ENCODE measurements around the gene CLDND2.

Gene CLDND2

DNA sequence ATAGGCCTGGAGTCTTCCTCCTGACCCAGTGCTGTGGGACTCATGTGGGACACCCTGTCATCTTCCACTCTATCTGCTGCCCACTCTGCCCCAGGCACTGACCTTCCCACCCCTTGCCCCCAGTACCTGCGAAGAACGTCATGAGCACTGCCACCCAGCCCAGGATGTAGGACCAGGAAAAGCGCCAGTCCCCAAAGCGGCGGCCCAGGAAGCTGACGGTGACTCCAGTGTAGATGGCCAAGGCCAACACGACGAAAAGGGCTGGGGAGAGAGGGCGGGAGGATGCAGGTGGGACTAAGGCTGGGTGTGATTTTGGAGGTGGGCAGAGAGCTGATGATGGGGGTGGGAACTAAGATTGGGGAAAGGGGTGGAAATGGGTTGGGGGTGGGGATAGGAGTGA is 11.6 kb upstream of the CLDND2 start:
- DNase-seq: no peak

DNA sequence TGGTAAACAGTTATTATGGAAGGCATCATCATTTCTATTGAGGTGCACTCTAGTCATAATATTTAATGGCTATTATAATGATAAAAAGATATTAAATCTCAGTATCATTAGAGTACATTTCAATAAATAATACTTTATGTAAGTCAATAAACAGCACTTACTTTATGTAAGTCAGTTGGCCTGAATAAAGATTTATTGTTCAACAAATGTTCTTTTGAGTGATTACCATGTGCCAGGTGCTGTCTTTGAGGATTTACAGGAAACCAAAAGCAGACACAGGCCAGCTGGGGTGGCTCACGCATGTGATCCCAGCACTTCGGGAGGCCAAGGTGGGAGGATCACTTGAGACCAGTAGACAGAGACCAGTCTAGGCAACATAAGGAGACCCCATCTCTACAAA is 8.6 kb upstream of the CLDND2 start:
- DNase-seq: no peak

DNA sequence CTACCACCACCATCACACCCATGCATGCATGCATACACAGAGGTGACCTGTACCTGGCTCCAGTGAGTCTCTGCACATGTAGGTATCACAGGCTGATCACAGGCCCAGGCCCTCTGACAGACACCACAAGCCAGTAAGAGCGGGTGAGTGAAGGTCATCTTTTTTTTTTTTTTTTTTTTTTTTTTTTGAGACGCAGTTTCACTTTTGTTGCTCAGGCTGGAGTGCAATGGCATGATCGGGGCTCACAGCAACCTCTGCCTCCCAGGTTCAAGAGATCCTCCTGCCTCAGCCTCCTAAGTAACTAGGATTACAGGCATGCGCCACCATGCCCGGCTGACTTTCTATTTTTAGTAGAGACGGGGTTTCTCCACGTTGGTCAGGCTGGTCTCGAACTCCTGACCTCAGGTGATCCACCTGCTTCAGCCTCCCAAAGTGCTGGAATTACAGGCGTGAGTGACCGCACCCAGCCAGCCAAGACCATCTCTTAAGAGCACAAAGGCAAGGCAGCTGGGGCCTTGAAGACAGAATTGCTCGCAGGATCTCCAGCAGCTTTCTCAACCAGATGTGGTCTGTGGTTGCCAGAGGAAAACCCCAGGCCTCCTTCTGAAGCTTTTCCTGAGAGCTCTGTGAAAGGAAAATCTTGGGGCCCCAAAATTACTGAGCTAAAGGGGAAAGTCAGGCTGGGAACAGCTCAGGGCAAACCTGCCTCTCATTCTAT is 6.9 kb upstream of the CLDND2 start:
- DNase-seq: no peak

DNA sequence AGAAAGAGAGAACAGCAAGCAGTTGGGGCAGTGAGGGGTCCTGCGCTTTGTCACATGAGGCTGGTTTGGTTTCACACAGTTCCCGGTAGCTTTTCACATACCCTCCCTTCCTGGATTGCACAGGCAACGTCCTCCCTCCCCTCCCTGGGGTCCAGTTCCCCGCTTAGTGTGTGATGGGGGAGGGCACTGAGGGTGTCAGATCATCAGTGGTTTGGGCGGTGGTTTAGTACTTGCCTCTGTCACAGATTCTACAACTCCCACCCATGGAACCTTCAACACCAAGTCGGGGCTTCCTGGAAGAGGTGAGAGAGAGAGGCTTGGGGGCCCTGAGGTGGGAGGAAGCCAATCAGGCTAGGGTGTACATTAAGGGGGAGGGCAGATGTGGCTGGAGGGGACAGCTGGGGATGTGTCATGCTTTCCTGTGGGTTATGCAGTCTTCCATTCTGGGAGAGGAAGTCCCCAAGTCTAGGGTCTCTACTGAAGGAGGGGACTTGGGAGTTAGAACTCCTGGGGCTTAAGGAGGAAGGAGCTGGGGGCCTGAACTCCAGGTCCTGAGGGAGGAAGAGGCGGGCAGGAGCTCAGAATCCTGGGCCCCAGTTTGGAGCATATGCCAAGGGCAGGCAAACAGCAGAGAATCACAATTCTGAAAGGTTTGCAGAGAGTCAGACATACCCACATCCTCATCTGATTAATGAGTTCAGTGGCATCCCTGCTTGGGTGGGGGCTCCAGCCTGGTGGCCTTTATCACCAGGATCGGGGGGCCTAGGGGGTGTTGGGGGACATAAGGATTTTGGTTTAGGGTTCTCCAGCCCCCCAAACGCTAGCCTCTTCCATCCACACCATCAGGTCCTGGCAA is 4.1 kb upstream of the CLDND2 start, which contains the start of gene NKG7:
Gene NKG7, minus strand, starts transcription at position 6 of the 856 bp plus-strand sequence. CDS start 119 bp downstream, outside the sequence.
- no peak for DNase-seq

DNA sequence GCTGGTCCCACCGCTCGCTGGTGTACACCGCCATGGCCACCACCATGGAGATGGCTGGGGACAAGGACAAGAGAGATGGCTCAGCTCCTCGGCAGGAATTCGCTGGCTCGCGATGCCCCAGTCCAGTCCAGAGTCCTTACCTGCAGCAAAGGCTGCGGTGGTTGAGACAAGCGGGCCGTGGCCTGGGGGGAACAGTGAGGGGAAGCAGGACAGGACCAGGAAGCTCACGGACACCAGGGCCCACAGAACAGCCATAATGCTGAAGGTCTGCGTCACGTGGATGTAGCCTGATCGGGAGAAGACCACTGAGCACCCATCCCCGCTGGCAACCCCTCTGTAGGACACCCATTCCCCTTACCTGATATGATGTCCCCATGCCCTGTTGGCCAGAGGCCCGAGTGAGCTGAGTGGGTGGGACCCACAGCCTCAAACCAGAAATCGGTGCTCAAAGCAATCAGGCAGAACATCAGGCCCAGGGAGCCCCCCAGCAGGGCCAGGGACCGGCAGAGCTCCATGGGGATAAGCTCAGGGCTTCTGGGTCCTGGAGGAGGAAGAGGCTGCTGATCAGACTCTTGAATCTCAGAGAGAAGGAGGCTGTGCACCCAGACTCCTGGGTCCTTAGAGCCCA is 3.3 kb upstream of the CLDND2 start:
- no peak for DNase-seq

DNA sequence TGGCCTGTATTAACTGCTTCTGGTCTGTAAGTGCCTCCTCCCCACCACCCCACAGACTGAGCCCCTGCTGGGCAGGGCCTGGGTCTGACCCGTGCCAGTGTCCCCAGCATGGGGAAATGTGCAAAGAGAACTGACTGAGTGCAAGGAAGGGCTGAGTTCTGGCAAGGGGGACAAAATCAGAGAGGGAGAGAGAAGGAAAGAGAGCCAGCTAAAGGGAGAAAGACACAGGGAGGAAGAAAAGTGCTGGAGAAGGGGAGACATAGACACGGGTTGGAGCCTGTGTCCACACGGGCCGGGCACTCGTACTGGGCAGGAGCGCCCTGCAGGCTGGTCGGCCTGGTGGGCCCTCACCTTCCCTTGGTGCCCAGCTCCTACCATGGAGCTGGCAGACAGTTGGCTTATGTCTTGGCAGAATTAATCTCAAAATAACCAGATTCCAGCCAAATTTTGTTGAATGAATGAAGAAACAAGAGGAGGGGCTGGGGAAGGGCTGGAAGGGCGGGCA is 2.4 kb upstream of the CLDND2 start:
- DNase-seq: no peak

DNA sequence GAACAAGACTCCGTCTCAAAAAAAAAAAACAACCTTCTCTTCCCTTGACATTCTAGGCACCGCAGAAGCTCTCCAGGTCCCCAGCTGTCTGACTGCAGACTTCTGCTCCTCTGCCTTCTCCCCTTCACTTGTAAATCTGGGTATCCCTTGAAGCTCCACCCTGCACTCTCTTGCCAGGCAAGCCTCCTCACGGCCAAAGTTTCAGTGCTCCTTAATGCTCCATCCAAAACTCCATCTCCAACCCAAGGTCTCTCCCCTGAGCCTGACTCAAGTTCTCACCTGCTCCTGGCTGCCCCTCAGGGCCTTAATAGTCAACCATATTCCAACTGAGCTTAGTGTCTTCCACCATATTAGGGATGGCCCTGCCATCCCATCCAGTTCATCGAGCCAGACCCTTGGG is 1.4 kb upstream of the CLDND2 start:
- DNase-seq: no peak

DNA sequence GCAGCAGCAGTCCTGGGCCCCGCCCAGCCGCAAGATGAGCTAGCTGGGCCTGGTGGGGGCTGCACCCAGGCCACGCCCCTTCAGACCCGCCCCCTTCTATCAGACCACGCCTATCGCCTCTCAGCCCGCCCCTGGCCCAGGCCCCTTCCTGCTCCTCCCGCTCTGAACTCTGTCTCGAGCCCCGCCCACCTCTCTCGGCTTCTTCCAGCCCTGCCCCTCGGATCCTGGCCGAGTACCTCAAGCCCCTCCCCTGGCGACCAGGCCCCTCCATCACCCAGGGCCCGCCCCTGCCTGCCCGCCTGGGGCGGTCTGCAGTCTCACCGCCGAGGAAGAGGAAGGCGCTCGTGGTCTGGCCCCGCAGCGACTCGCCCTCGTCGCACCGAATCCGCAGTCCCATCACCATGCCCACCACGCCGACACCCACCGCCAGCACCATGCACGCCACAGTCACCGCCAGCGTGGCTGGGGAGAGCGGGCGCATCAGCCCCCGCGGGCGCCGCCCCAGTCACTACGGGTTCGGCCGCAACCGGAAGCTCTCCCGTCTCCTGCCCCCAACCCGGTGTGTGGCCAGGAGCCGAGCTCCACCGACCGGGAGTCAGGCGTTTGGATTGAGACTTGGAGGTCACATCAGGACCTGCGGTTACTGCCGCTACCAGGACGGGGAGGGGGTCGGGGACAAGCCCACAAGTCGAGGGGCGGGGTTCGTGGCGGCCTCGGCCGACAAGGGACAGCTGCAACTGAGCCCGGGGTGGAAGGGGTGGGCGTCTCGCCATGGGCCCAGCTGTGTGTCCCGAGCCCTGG is 1.0 kb downstream of the CLDND2 start:
- no peak for DNase-seq

DNA sequence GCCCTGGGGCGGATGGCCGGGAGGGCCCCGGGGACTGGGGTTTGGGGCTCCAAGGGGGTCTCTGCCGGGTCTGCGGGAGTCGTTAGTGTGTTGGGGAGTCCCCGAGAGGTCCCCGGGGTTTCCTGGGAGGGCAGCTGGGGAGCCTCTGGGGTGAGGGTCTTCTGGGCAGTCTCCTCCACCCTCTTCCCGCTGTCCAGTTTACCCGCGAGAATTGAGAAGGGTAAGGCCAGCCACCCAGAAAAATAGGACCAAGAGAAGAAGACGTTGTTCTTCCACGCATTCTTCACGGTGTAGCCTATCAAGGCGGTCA is 1.6 kb downstream of the CLDND2 start:
- no peak for DNase-seq

DNA sequence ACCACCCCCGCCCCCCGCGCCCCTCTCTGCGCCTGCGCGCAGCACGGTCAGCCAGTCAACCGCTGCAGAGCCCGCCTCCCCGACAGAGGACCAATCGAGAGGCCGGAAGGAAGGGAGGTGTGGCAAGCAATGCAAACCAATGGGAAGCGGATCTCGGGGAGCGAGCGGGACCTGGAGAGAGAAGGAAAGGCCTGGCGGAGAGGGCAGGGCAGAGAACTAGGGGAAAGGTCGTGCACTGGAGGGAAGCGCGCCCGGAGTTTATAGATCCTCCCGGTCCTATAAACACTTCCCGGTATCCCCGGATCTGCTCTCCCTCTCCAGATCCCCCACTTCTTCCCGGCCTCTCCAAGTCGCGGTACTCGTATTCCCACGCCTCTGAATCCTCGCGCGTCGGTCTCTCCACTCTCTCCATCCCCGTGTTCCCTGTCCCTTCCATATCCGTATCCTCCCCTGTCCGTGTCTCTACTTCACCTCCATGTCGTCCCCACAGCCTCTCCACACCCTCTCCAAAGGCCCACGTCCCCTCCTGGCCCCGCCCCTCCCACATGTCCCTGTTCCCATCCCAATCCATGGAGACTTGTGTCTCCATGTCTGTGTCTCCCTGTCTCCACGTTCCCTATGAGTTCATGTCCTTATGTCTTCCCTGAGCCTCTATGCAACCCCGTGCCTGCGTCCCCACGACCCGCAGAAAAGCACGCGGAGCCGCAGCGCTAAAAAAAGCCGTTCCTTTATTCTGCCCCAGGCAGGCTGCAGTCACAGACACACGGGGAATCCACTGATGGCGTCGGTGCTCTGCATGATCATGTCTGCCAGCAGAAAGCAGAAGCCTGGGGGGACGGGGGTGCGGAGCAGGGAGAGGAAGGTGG is 2.2 kb downstream of the CLDND2 start:
- DNase-seq: no peak

DNA sequence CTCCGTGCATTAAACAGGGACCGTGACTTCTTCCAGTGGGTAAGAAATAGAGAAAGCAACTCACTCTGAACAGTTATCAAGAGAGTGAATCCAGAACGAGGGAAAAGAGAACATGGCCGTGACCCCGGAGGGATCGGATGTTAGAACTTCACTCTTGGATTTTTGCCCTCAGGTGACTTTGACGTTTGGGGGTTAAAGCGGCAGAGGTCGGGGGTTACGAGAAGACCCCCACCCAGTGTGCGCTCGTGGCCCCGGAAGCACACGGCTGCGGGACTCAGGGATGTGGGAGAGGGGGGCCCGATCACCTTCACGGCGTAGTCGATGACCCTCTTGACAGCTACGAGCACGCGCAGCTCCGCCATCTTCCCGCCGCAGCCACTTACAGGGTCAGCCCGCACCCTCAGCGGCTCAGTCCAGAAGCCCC is 2.8 kb downstream of the CLDND2 start, which contains the start of gene ETFB:
Gene ETFB, minus strand, starts transcription at position 424 of the 424 bp plus-strand sequence. Its CDS starts 62 bp downstream, at position 362.
- DNase-seq: no peak

DNA sequence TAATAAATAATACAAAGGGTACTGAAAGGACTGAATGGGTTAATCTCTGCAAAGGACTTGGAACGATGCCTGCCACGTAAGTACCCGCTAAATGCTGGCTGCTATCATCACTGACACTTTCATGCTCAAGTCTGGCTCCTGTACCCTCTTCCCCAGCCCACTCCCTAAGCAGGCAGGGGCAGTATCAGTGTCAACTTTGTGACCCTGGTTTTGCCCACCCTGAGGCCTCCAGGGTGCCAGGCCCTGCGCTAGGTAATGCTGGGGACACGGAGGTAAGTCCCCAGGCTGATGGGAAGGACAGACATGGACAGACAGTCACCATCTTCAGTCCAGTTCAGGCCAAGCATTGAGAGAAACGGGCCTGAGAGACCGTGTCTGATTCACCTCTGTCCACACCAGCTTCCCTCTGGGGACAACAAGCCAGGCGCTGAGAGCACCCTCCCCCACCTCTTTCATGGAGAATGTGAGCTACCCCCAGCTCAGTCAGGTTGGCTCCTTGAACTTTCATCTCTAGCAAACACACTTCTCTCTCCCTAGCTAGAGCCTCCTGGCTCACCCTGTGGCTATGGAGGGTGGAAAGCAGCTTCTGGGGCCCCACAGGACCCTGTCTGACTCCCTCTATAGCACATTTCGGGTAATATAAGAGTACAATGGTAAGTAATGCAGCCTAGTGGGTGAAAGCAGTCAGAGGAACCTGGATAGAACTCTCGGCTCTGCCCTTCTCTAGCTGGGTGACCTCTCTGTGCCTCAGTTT is 3.4 kb downstream of the CLDND2 start:
- no peak for DNase-seq

DNA sequence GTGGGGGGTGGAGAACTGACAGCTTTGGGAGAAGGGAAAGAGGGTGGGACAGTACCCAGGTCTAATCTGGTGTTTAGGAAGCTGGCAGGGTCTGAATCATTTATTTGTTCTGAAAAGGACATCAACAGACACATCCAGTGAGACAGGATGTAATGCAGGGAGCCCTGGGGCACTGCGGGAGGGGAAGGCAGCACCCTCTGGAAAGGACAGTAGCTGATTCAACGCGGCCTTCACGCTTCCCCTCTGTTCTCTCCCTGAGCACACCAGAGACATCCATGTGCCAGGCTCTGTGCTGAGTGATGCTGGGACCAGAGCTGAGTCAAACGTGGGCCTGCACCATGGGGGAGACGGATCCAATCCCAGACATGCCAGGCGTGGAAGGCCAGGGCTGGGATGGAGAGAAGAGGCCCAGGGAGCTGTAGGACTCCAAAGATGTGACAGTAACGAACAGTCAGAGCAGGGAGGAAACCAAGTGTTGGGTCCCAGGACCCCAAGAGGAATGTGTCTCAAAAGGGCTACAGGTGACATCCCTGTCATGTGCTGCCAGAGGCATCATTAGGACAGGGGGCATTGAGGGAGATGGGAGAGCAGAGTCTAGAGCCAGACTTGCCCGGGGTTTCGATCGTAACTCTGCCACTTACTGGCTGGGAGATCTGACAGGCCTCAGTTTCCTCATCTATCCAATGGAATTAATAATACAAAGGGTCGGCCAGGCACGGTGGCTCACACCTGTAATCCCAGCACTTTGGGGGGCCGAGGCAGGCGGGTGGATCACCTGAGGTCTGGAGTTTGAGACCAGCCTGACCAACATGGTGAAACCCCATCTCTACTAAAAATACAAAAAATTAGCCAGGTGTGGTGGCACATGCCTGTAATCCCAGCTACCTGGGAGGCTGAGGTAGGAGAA is 4.3 kb downstream of the CLDND2 start:
- no peak for DNase-seq

DNA sequence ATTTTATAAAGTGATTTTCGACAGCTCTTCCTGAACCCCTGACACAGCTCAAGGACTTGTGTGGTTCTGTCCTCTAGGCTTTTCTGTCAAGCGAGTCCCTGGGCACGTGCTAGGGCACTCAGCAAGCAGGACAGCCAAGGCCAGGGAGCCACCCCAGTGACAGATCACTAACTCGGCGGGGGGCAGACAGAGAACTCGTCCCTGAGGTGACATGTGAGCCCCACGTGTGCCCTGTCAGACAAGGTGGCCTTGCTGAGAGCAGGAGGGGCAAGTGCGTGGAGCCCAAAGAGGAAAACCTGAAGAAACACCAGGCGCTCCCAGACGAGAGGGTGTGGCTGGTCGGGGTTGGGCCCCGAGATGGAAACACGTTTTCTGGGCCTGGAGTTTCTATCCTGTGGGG is 7.6 kb downstream of the CLDND2 start:
- no peak for DNase-seq

DNA sequence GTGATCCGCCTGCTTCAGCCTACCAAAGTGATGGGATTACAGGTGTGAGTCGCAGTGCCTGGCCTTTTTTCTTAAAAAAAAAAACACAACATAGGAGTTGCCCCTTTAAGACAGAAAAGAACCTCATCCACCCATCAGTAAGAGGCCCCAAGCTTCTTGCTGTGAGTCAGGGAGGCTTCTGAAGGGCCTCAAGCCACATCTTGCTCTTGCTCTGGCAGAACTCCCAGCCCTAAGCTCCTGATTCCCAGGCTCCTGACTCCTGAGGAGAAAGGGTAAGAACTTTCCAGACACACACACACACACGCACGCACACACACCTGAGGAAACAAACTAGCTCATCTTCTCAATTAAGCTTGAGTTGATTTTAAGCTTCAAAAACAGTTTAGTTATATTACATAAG is 9.5 kb downstream of the CLDND2 start:
- DNase-seq: no peak

DNA sequence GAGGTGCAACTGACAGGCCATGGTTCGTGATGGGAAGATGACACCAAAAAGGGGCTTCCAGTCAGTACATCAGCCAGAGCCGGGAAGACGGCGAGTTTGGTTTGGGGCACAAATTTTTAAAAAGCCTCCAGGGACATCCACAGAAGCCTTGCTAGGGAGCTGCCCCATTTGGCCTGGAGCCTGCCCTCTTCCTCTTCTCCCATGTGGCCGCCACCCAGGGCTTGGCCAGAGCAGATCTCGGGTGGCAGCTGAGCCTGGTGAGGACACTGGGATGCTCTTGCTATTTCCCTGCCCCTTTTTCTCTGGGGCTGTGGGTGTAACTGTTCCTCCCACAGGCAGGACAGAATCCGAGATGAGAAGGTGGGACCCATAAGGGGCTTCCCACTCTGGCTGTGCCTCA is 10.9 kb downstream of the CLDND2 start:
- no peak for DNase-seq

DNA sequence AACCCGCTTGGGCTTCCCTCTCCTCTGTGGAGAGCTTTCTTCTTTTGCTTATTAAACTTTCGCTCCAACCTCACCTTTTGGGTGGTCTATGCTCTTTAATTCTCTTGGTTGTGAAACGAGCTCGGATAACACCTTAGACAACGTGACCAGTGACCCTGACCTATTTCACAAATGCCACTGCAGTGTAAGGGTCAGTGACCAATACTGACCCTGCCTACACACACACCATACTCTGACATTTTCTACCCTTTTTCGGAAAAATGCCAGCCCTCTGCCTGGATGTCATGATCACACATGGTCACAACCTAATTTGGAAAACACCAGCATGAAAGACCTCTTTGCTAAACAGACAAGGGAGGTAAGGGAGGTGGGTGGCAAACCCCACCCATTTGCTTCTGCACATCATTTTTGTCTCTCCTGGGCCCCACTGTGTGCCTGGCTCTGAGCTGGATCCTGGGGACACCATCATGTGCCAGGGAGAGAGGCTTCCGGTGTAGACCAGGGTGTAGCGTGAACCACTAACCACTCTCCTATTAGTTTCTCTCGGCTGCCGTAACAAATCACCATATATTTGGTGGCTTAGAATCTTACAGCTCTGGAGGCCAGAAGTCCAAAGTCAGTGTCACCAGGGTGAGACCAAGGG is 12.5 kb downstream of the CLDND2 start:
- DNase-seq: no peak

DNA sequence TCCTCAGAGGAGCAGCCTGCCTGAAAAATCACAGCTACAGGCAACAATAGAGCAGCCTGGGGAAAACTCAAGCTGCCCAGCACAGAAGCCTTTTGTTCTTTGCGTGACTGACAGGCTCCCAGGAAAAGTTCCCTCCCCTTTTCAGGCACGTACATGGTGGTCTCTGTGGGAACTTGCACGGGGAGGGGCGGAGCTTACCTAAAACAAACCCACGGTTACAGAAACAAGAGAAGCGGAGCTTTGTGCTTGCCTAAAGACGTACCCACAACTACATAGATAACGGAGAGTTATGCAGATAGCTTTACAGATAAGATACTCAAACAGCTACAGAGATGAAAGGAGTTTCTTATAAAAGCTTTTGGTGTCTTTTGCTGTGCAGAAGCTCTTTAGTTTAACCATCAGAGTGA is 14.1 kb downstream of the CLDND2 start:
- no peak for DNase-seq

DNA sequence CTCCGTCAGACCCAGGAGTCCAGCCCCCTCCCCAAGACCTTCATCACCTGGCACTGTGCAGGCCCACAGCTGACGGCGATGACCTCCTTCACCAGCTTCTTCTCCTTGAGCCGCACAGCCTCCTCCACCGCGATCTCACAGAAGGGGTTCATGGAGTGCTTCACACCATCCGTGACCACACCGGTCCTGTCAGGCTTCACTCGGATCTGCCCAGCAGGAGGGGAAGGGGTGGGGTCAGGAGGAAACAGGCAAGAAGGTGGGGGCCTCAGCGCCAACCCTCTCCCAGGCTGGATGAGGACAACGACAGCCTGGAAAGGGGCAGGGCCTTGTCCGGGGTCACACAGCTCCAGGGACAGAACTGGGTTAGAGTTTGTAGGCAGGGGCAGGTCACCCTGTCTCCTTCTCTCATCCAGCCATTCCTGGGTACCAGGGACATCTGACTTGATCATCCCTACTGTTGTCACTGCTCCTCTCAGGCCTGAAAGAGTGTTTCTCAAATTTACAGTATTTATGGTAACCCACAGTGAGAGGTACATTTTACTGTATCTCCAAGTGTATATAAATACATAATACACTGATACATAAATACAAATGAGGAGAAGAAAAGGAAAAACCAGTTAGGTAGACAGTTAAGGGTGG is 14.6 kb downstream of the CLDND2 start:
- DNase-seq: no peak

Data from NCI-H345 (cell line).